HG03159 (cell line): ENCODE data around the gene ALDH5A1.

Experiments
- ATAC-seq: cut with Tn5 transposase; IDR thresholded peaks from one replicate; pipeline ENCODE4 v1.9.1; 2021; ENCODE audit warnings: mild to moderate bottlenecking, moderate library complexity; ENCODE audit not compliant: unreplicated experiment

Gene ALDH5A1

DNA sequence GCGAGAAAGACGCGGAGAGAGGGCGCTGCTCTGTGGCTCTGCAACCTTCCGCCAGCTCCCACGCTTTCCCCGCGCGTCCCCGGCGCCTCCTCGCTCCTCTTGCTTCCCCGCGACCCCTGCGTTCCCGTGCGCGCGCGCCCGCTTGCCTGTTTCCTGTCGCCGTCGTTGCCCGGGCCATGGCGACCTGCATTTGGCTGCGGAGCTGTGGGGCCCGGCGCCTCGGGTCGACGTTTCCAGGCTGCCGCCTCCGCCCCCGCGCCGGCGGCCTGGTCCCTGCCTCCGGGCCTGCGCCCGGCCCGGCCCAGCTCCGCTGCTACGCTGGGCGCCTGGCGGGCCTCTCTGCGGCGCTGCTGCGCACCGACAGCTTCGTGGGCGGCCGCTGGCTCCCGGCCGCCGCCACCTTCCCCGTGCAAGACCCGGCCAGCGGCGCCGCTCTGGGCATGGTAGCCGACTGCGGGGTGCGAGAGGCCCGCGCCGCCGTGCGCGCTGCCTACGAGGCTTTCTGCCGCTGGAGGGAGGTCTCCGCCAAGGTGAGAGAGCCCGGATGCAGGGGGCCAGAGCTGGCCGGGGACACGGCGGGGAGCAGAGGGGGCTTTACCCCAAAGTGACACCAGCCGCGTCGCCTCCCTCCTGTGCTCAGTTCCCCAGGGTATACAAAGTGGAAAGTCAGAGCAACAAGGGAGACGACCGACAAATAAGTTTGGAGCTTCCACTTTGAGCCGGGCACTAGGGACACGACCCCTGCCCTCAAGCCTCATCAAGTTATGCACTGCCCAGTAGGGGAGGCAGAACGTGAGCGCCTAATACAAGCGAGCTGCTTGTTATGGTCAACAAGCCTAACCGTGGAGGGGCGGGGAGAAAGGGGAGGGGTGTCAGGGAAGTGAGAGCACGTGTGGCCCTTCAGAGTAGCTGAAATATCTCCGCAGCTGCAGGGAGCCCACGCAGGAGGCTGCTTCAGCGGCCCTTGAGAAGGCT, at the start of gene ALDH5A1:
ALDH5A1 (plus strand) TSS at position 149 of the 975 bp plus-strand sequence; CDS start at position 177, 28 bp downstream.
- peak; percentile 64 for ATAC-seq

GRCh38 chr6:24445704-24446103, 49.1 kb upstream of the ALDH5A1 start:
- ATAC-seq, result no peak

DNA sequence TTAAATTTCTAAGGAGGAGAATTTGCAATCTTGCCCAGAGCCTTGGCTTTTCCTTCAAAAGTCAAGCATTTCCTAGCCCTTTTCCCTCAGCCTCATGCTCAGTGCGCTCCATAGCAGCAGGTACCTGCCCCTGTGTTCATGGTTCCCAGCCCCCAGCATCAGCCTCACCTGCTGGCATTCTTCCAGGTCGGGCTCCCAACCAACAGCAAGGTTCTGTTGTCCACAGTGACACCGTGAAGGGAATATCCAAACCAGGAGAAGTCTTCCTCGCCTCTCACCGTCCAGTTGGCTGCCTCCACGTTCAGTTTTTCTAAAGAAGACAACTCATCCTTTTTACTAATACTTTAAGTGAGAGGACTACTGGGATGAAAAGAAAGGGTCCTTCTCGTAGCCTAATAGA, 48.1 kb upstream of the ALDH5A1 start:
- no peak for ATAC-seq

DNA sequence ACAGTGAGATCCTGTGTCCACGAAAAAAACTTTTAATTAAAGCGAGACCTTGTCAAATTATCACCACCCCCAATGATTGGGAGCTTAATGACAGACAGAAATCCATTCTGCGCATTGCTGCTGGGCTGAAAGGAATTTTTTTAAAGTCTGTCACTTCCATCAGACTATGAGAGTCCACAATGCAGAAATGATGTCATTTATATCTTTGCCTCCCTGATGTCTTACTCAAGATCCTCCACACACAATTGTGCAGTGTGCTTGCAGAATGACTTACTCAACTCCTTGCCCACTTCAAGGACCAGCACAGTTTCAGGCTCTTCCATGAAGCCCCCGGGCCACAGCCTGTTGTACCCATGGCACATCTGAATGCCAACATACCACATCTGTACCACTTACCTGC, 46.4 kb upstream of the ALDH5A1 start:
- no peak for ATAC-seq

DNA sequence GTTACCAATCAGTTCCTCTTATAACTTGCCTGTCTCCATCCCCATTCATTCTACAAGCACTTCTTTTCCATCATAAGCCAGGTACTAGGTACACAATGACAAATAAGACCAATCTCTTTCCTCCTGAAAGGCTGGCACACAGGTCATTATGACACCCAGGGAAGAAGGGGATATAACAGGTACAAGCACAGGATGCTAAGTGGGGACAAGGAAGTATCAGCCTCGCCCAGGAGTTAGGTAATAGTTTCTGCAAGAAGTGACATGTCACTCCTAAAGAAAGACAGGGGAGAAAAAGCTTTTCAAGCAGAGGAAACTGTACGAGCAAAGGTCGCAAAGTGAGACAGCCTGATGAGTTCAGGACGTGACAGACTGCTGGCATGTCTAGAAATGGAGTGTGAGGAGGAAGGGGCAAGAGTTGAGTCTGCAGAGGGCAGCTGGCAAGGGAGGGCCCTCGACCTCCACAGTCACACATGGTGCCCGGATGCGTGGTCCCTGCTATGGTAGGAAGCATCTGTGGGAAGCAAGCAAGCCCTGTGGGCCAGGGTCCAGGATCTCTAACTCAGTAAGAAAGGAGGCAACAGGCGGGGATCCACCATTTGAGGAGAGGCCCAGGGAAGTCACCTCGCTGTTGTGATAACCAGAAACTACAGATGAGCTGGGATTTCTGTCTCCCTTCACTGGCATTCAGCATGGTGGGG, 45.8 kb upstream of the ALDH5A1 start:
- ATAC-seq, result no peak

- ATAC-seq, result no peak
These were observed 43.0 kb upstream of the ALDH5A1 start for GRCh38 chr6:24451581-24452388.

DNA sequence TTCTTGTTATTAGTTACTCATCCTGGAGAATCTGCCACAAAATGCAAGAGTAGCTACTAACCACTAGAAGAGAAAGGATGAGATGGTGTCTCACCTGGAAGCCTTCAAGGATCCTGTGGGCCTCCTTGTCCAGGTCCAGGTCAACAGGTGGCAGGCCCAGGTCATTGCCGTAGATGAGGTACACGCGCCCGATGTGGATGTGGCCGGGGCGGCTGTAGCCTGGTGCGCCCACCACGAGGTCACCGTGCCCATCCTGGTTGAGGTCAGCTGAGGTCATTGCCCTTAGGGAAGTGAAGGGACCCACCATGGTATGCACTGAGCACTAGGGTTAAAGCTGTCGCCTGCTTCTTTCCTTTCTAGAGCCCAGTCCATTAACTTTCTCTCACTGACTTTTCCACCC, 40.8 kb upstream of the ALDH5A1 start:
- ATAC-seq, result no peak

GRCh38 chr6:24454452-24454851, 40.3 kb upstream of the ALDH5A1 start:
- no peak for ATAC-seq

DNA sequence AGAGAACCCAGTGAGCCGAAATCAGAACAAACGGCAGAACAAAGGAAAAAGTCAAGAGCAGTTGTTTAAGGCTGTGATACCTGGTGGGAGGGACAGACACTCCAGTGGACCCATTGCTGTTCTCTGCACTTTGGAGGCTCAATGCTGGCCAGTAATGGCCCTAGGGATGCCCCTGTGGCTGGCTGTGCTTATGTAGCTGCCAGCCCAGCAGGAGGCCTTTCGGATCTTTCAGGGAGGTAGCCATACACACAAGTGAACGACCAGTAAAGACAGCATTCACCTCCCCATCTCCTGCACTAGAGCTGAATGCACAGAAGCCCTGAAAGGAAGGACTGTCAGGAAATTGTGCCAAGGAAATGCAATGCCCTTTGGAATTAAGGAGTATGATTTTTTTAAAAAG, 39.7 kb upstream of the ALDH5A1 start:
- no peak for ATAC-seq

GRCh38 chr6:24458134-24458533, 36.6 kb upstream of the ALDH5A1 start:
- ATAC-seq, result no peak

- no peak for ATAC-seq
These were observed 35.8 kb upstream of the ALDH5A1 start for GRCh38 chr6:24458941-24459340.

GRCh38 chr6:24460966-24461365, 33.8 kb upstream of the ALDH5A1 start:
- no peak for ATAC-seq

DNA sequence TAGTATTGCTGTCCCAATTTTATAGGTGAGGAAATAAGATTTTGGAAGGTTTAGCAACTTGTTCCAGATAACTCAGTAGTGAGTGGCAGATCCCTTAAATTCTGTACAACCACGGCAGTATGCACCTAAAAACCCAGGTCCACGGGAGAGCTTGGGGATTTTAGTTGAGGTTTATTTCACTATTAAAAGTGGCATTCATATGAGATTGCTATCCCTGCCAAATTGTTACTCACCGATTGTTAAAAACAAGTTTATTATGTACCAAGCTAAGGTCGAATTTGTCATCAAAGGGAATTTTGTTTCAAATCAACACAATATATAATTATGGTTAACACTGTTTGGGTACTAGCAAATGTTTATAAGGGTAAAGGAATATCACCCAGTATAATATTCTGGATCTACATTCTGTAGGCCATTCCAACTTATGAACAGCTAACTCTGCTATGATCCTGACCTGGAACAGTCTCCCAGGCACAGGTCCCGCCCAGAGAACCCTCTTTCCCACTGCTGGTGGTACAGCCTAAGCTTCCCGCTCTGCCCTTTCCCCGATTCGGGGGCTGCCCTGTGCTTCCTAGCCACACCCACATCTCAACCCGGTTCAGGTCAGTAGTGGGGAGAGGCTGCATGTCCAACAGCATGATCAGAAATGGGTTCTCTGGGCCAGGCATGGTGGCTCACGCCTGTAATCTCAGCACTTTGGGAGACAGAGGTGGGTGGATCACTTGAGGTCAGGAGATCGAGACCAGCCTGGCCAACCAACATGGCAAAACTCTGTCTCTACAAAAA, 30.3 kb upstream of the ALDH5A1 start:
- ATAC-seq, result no peak

DNA sequence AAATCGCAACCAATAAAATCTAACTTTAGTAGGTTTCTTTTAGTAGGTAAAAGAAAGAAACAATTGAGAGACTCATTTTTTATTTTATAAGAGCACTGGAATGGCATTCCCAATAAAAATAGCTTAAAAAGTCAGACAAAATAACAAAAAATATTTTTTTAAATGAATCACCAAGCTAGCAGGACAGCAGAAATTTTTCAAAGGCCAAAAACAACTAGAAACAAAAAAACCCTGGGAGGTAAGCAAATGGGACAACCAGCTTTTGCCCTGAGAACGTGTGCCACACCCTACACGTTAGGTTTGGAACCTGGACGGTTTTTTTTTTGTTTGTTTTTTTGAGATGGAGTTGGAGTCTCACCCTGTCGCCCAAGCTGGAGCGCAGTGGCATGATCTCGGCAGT, 25.0 kb upstream of the ALDH5A1 start:
- no peak for ATAC-seq

- ATAC-seq, result no peak
These were observed 22.6 kb upstream of the ALDH5A1 start for GRCh38 chr6:24472181-24472580.

DNA sequence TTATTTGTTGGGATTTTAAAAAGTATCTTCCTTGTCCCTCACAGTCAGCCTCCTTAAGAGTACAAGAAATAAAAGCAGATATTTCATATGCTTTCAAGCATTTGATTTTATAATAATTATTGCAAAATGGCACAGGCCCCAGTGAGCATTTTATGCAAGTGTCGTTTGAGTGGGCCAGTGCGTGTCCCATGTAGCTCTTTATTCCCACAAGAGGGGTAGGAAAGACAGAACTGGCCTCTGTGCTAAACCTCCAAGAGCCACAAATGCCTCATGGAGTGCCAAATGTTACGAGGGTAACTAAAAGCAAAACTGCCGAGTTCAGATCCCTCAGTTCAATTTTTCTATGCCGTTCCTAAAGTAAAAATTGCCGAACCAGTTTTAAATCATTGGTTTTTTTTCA, 18.1 kb upstream of the ALDH5A1 start:
- no peak for ATAC-seq

- ATAC-seq, result no peak
These were observed 17.7 kb upstream of the ALDH5A1 start for GRCh38 chr6:24477070-24477469.

DNA sequence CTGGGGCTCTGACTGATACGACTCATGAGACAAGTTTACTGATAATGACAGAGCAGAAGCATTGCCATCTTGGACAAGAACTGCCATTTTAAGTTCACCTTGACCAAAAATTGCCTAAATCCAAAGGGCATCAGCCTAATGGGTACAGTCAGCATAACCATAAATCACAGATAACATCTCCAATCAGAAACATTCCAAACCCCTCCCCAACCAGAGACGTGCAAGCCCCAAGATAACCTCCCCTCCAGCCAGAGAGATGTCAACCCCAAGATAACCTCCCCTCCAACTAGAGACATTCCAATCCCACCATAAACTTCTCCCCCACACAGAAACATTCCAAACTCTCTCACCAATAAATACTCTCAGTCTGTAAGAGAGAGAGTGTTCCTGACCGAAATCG, 15.9 kb upstream of the ALDH5A1 start:
- ATAC-seq, result no peak

DNA sequence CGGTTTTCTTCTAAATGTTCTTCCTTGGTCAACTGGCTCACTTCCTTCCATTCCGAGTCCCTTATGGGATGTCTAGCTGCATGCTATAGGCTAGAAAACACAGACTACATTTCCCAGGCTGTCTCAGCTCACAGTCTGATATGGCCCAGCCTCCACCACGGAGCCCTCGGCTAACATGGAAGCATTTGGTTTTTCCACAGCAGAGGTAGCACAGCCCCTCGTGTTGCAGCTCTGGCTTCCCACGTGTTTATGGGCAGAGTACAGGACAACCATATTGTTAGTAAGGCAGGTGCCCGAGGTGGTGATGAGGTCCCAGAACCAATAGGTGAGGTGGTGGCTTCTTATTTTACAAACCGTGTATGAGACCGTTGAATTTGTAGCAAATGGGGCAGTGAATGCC, 14.1 kb upstream of the ALDH5A1 start:
- no peak for ATAC-seq

- no peak for ATAC-seq
These were observed 13.3 kb upstream of the ALDH5A1 start for GRCh38 chr6:24481449-24481848.
